SH-SY5Y (cell line): ENCODE data around the gene RTP2.

Source experiments
- GATA2 ChIP-seq: IDR thresholded peaks from 2 replicates; pipeline ENCODE4 v1.6.1; 2011; ENCODE audit warnings: mild to moderate bottlenecking, low read depth, low read length
- GATA3 ChIP-seq: IDR thresholded peaks from 2 replicates; pipeline ENCODE4 v1.6.1; 2011; ENCODE audit warnings: low read depth, mild to moderate bottlenecking, low read length, moderate library complexity

GRCh38 chr3:187651282-187651681 lies 51.1 kb downstream of the RTP2 start:
- no peak for TF ChIP-seq GATA2
- TF ChIP-seq GATA3: no peak
